SK-N-SH (cell line): ENCODE data around the gene TCP11L1. TPM values are rescaled to one million over a fixed set of nuclear protein-coding genes. Genes with fewer than 3 reads are reported as not detected.
A peak's percentile ranks its signal among the peaks of the same experiment; 100 is the strongest.

Source experiments
- CTCF ChIA-PET: fragments of 300-600, 350-600 bp; formaldehyde crosslinking; extraction: SDS; loops from one replicate; lab custom pipeline; 2021; lab: Yijun Ruan, JAX
- POLR2A ChIA-PET: fragments of 350-600 bp; sonication (Branson Sonifier 250); formaldehyde crosslinking; extraction: SDS; loops from one replicate; lab custom pipeline; 2020; ENCODE audit warnings: antibody characterized with exemption, inconsistent platforms; lab: Yijun Ruan, JAX
- DNase-seq: peaks from one replicate; pipeline ENCODE4 v3.0.0; 2012
- H2AFZ ChIP-seq: fragments of 200-600 bp; sonication (generic); 2 replicates; pipeline ENCODE4 v1.8.1; 2016; ENCODE audit warnings: antibody characterized with exemption, mild to moderate bottlenecking, low read depth
- H3F3A ChIP-seq: fragments of 200-600 bp; sonication (generic); replicated peaks from 2 replicates; pipeline ENCODE3; 2016; ENCODE audit warnings: antibody characterized with exemption, mild to moderate bottlenecking; ENCODE audit not compliant: insufficient read depth
- H3K27ac ChIP-seq, 2 experiments: fragments of 200-500 bp in 1 of 2; fragments of 200-600 bp in 1 of 2; sonication (Bioruptor generic) in 1 of 2; sonication (generic), shearing (Covaris generic) in 1 of 2; 2 replicates each; pipeline versions ENCODE4 v1.5.1 to v1.6.1; 2014 to 2016; ENCODE audit warnings: low read depth in 2 of 2, inconsistent platforms in 1 of 2, low read length in 1 of 2, mild to moderate bottlenecking in 1 of 2, mixed read lengths in 1 of 2
- H3K27me3 ChIP-seq: fragments of 200-600 bp; sonication (generic), shearing (Covaris generic); 2 replicates; pipeline ENCODE4 v1.6.1; 2016; ENCODE audit warnings: mixed run types; ENCODE audit not compliant: insufficient read depth
- H3K36me3 ChIP-seq, 2 experiments: fragments of 200-500 bp in 1 of 2; fragments of 200-600 bp in 1 of 2; sonication (Bioruptor generic) in 1 of 2; sonication (generic) in 1 of 2; replicated peaks in 1 of 2; 2 replicates each; pipeline versions ENCODE3 to v1.5.1; 2014 to 2016; ENCODE audit warnings: low read length in 1 of 2, mild to moderate bottlenecking in 1 of 2; ENCODE audit not compliant: insufficient read depth in 2 of 2, control insufficient read depth in 1 of 2
- H3K4me1 ChIP-seq, 2 experiments: fragments of 200-500 bp in 1 of 2; fragments of 200-600 bp in 1 of 2; sonication (Bioruptor generic) in 1 of 2; sonication (generic), shearing (Covaris generic) in 1 of 2; 2 replicates each; pipeline versions ENCODE4 v1.5.1 to v1.6.1; 2014 to 2016; ENCODE audit warnings: low read depth in 1 of 2, low read length in 1 of 2, mixed run types in 1 of 2; ENCODE audit not compliant: insufficient read depth in 2 of 2, control insufficient read depth in 1 of 2
- H3K4me2 ChIP-seq: fragments of 200-600 bp; sonication (generic), shearing (Covaris generic); 2 replicates; pipeline ENCODE4 v1.6.1; 2017; ENCODE audit warnings: mixed run types
- H3K4me3 ChIP-seq, 2 experiments: fragments of 200-500 bp in 1 of 2; fragments of 200-600 bp in 1 of 2; sonication (Bioruptor generic) in 1 of 2; sonication (generic), shearing (Covaris generic) in 1 of 2; 2 replicates each; pipeline versions ENCODE4 v1.5.1 to v1.8.1; 2014 to 2016; ENCODE audit warnings: low read depth in 2 of 2, inconsistent platforms in 1 of 2, low read length in 1 of 2, mild to moderate bottlenecking in 1 of 2, mixed read lengths in 1 of 2, moderate library complexity in 1 of 2
- H3K79me2 ChIP-seq: fragments of 200-600 bp; sonication (generic); 2 replicates; pipeline ENCODE4 v1.8.1; 2017; ENCODE audit warnings: mild to moderate bottlenecking; ENCODE audit not compliant: insufficient read depth
- H3K9ac ChIP-seq: fragments of 200-600 bp; sonication (generic); 2 replicates; pipeline ENCODE4 v1.6.1; 2017; ENCODE audit warnings: mixed run types
- H3K9me2 ChIP-seq: fragments of 200-600 bp; sonication (generic); 2 replicates; pipeline ENCODE4 v1.6.1; 2017; ENCODE audit warnings: mixed run types
- H3K9me3 ChIP-seq: fragments of 200-600 bp; sonication (generic); 2 replicates; pipeline ENCODE4 v1.6.1; 2017; ENCODE audit warnings: mixed run types, mild to moderate bottlenecking, moderate library complexity
- H4K20me1 ChIP-seq: fragments of 200-600 bp; sonication (generic); 2 replicates; pipeline ENCODE4 v1.6.1; 2017; ENCODE audit warnings: mild to moderate bottlenecking, mixed run types; ENCODE audit not compliant: insufficient read depth
- CHD2 ChIP-seq: fragments of 150-350 bp; IDR thresholded peaks from 2 replicates; pipeline ENCODE4 v1.6.1; 2018; ENCODE audit warnings: low read length; ENCODE audit not compliant: partially characterized antibody
- CTCF ChIP-seq: fragments of 200-600 bp; sonication (generic); IDR thresholded peaks from 2 replicates; pipeline ENCODE4 v1.6.1; 2017; ENCODE audit warnings: antibody characterized with exemption, mild to moderate bottlenecking, moderate library complexity
- ELF1 ChIP-seq: IDR thresholded peaks from 2 replicates; pipeline ENCODE4 v1.4.0; 2012
- EP300 ChIP-seq, 2 experiments: IDR thresholded peaks; 2 replicates each; pipeline versions ENCODE4 v1.4.0 to v1.6.1; 2012; ENCODE audit warnings: borderline replicate concordance in 1 of 2, low read depth in 1 of 2, low read length in 1 of 2
- FOSL2 ChIP-seq: IDR thresholded peaks from 2 replicates; pipeline ENCODE4 v1.4.0; 2012; ENCODE audit warnings: low read depth, mild to moderate bottlenecking, moderate library complexity, borderline replicate concordance
- FOXJ3 ChIP-seq: sonication (generic); formaldehyde crosslinking; IDR thresholded peaks from 2 replicates; pipeline ENCODE4 v1.5.1; 2020; ENCODE audit warnings: mild to moderate bottlenecking, missing genetic modification reagents
- FOXM1 ChIP-seq: IDR thresholded peaks from 2 replicates; pipeline ENCODE4 v1.4.0; 2012; ENCODE audit warnings: low read depth, mild to moderate bottlenecking
- GABPA ChIP-seq: IDR thresholded peaks from 2 replicates; pipeline ENCODE4 v1.4.0; 2012; ENCODE audit warnings: low read depth, mild to moderate bottlenecking
- GATA2 ChIP-seq: sonication (generic); formaldehyde crosslinking; IDR thresholded peaks from 2 replicates; pipeline ENCODE4 v1.5.0; 2020; ENCODE audit warnings: mild to moderate bottlenecking, missing genetic modification reagents
- JUND ChIP-seq: IDR thresholded peaks from 2 replicates; pipeline ENCODE4 v1.4.0; 2012
- MEF2A ChIP-seq: IDR thresholded peaks from 2 replicates; pipeline ENCODE4 v1.4.0; 2012; ENCODE audit warnings: low read depth, borderline replicate concordance
- MXI1 ChIP-seq: IDR thresholded peaks from 2 replicates; pipeline ENCODE4 v1.6.1; 2012; ENCODE audit warnings: mild to moderate bottlenecking, low read depth, low read length, improper control_type of control experiment
- NFIC ChIP-seq: IDR thresholded peaks from 2 replicates; pipeline ENCODE4 v1.4.0; 2012; ENCODE audit warnings: borderline replicate concordance
- NRF1 ChIP-seq: IDR thresholded peaks from 2 replicates; pipeline ENCODE4 v1.6.1; 2012; ENCODE audit warnings: low read depth, mild to moderate bottlenecking, low read length
- POLR2AphosphoS5 ChIP-seq: IDR thresholded peaks from 2 replicates; pipeline ENCODE4 v1.6.1; 2012; ENCODE audit warnings: low read depth, low read length
- RAD21 ChIP-seq: IDR thresholded peaks from 2 replicates; pipeline ENCODE4 v1.6.1; 2012; ENCODE audit warnings: mild to moderate bottlenecking, low read length
- RCOR1 ChIP-seq: fragments of 150-350 bp; IDR thresholded peaks from 2 replicates; pipeline ENCODE4 v1.6.1; 2017; ENCODE audit warnings: antibody characterized with exemption, low read length
- RFX5 ChIP-seq: IDR thresholded peaks from 2 replicates; pipeline ENCODE4 v1.6.1; 2012; ENCODE audit warnings: mild to moderate bottlenecking, improper control_type of control experiment, low read length
- SIN3A ChIP-seq: IDR thresholded peaks from 2 replicates; pipeline ENCODE4 v1.6.1; 2012; ENCODE audit warnings: low read depth, mild to moderate bottlenecking, low read length, moderate library complexity, borderline replicate concordance
- SMC3 ChIP-seq: IDR thresholded peaks from 2 replicates; pipeline ENCODE4 v1.6.1; 2012; ENCODE audit warnings: low read depth, low read length, improper control_type of control experiment
- TAF1 ChIP-seq: IDR thresholded peaks from 2 replicates; pipeline ENCODE4 v1.6.1; 2012; ENCODE audit warnings: low read depth, mild to moderate bottlenecking, low read length, moderate library complexity, borderline replicate concordance
- TEAD4 ChIP-seq: IDR thresholded peaks from 2 replicates; pipeline ENCODE4 v1.4.0; 2012; ENCODE audit warnings: mild to moderate bottlenecking, borderline replicate concordance; ENCODE audit not compliant: insufficient read depth
- USF2 ChIP-seq: fragments of 150-350 bp; IDR thresholded peaks from 2 replicates; pipeline ENCODE4 v1.6.1; 2017; ENCODE audit warnings: antibody characterized with exemption, low read length, low read depth, borderline replicate concordance
- YY1 ChIP-seq: IDR thresholded peaks from 2 replicates; pipeline ENCODE4 v1.4.0; 2012; ENCODE audit warnings: low read depth, mild to moderate bottlenecking
- ZBTB33 ChIP-seq: IDR thresholded peaks from 2 replicates; pipeline ENCODE4 v1.4.0; 2012; ENCODE audit warnings: low read depth, borderline replicate concordance
- WGBS: methylation state at CpG from one replicate; pipeline ENCODE4 v1.1.6; 2017; ENCODE audit warnings: low lambda C conversion rate; 5-methylcytosine and 5-hydroxymethylcytosine counted together
- polyA plus RNA-seq, 3 experiments: library from polyadenylated mRNA; depleted of rRNA; stranded (reverse); fragments of >200 nt; gene quantifications; 2 replicates each; pipeline ENCODE4 v1.2.3, GENCODE V29; 2012
- TF ChIP-seq, protein P1 (sequence below): IDR thresholded peaks from 2 replicates; pipeline ENCODE4 v1.4.0; 2012; ENCODE audit warnings: low read depth
- TF ChIP-seq, protein P2 (sequence below): IDR thresholded peaks from 2 replicates; pipeline ENCODE4 v1.4.0; 2012; ENCODE audit warnings: low read depth, borderline replicate concordance

TCP11L1 gene
- polyA plus RNA-seq (2012; rRNA removed): 12.7 and 15.1 TPM in 2 replicates
- polyA plus RNA-seq (2012; cell fraction: cytosol; rRNA removed): 13.1 and 13.2 TPM in 2 replicates
- polyA plus RNA-seq (2012; cell fraction: nucleus; rRNA removed): 15.3 and 17.0 TPM in 2 replicates

DNA sequence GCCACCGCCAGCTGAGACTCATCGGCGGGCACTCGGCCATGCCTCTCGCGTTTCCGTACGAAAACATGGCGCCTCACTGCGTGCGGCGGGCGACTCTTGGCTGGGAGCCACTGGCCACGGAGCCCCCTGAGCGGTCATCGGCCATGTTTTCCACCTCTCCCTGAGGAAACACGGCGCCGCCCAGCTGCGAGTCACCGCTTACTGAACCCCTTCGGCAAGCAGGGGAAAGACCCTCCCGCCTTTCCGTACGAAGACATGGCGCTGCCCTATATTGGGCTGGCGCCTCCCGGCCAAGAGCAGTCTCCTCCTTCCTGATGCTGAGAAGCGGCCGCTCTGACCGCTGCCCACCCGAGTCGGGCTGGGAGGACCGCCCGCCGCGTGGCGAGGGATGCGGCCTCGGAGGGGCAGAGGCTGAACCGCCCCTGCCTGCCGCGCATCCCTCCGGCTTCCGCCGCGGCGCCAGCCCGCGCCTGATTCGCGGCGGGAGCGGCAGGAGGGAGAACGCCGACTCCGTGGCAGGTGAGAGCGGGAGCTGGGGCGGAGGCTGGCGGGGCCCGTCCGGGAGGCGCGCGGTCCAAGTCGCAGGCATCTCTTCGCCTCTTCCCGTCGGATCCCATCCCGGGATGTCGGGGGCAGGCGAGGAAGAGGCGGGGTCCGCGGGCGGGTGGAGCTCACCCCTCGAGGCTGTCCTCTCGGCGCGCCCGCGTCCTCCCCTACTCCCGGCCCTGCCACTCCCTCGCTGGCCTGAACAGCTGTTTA lies at the start of gene TCP11L1:
Gene TCP11L1 (plus strand): TSS at position 299 of the 759 bp plus-strand sequence. CDS start 4,202 bp downstream, outside the sequence.
- peak within 1 kb of the TSS; percentile 85 for H3K4me2 ChIP-seq
- H4K20me1 ChIP-seq: no peaks in the 10 kb centered on the region
- peak within 1 kb of the TSS; percentile 94 for H3K9ac ChIP-seq
- 1% methylated on average over 20 of the region's 84 CpGs for WGBS
- peaks cover 9 to 10% of the 10 kb centered on the region in 2 experiments for H3K36me3 ChIP-seq
- peak within 1 kb of the TSS; percentile 94 to 96 for H3K27ac ChIP-seq
- peak within 1 kb of the TSS; percentile 71 to 77 for H3K4me3 ChIP-seq
- H3K4me1 ChIP-seq: peaks cover 8 to 35% of the 10 kb centered on the region in 2 experiments; a peak in 3 of 4 replicates
- H3K79me2 ChIP-seq: peaks cover 38% of the 10 kb centered on the region
- H3K9me3 ChIP-seq: no peaks in the 10 kb centered on the region
- ChIA-PET CTCF (interaction anchor here (0.9 to 1.8 kb wide), 8 partner anchors 8 to 146 kb away, joined by 3 to 13 read pairs (median 4); partner anchors contain the start of gene DEPDC7), POLR2A (interaction anchor here (0.6 to 2.2 kb wide), 9 partner anchors 12 to 147 kb away, joined by 3 to 11 read pairs (median 4); partner anchors contain the start of genes DEPDC7 and QSER1)
- DNase-seq: peak; percentile 93
- no peaks in the 10 kb centered on the region for H3K9me2 ChIP-seq
- peak within 1 kb of the TSS; percentile 99 for H2AFZ ChIP-seq
- H3K27me3 ChIP-seq: no peaks in the 10 kb centered on the region
- H3F3A ChIP-seq: peaks cover 3% of the 10 kb centered on the region
- no peak; the same call in 1 of the 2 replicates for TF ChIP-seq FOXJ3 (CRISPR knock-in tag)
- no peak for TF ChIP-seq MEF2A
- no peak; the same call in 1 of the 2 replicates for TF ChIP-seq GABPA
- TF ChIP-seq MXI1: peak; percentile 60
- peak; percentile 99 for TF ChIP-seq YY1
- TF ChIP-seq SIN3A: no peak
- TF ChIP-seq JUND: no peak
- TF ChIP-seq FOXM1: no peak
- peak; percentile 60; the same call in 1 of the 2 replicates for TF ChIP-seq POLR2AphosphoS5
- TF ChIP-seq ZBTB33: no peak
- peak; percentile 22; the same call in 1 of the 2 replicates for TF ChIP-seq NRF1
- no peak for TF ChIP-seq RFX5
- no peak for TF ChIP-seq GATA2 (CRISPR knock-in tag)
- TF ChIP-seq, protein P1, sequence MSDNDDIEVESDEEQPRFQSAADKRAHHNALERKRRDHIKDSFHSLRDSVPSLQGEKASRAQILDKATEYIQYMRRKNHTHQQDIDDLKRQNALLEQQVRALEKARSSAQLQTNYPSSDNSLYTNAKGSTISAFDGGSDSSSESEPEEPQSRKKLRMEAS: peak; percentile 70
- TF ChIP-seq TEAD4: no peak
- 0 out of 4 replicates have a peak, but pooled peaks of 1 of the 2 experiments have one; percentile 15 for TF ChIP-seq EP300 (IDR thresholded peaks at IDR 0.05; ENCODE audit: borderline replicate concordance in 1 of 2, low read depth in 1 of 2, low read length in 1 of 2)
- TF ChIP-seq TAF1: peak; percentile 12; the same call in 1 of the 2 replicates
- TF ChIP-seq CHD2: peak; percentile 56
- peak; percentile 90 for TF ChIP-seq NFIC
- TF ChIP-seq, protein P2, sequence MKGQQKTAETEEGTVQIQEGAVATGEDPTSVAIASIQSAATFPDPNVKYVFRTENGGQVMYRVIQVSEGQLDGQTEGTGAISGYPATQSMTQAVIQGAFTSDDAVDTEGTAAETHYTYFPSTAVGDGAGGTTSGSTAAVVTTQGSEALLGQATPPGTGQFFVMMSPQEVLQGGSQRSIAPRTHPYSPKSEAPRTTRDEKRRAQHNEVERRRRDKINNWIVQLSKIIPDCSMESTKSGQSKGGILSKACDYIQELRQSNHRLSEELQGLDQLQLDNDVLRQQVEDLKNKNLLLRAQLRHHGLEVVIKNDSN: no peak; the same call in 1 of the 2 replicates
- TF ChIP-seq RAD21: no peak
- no peak for TF ChIP-seq USF2
- no peak for TF ChIP-seq RCOR1
- peak; percentile 60; the same call in 1 of the 2 replicates for TF ChIP-seq ELF1
- no peak for TF ChIP-seq CTCF
- no peak for TF ChIP-seq SMC3
- no peak for TF ChIP-seq FOSL2
